Ishikawa (cell line): ENCODE measurements around the gene ZFX.

Experiments
- EGR1 ChIP-seq: IDR thresholded peaks from 2 replicates; pipeline ENCODE4 v1.6.1; 2012
- EP300 ChIP-seq: IDR thresholded peaks from 2 replicates; pipeline ENCODE4 v1.6.1; 2012; ENCODE audit warnings: borderline replicate concordance
- YY1 ChIP-seq: IDR thresholded peaks from 2 replicates; pipeline ENCODE4 v1.6.1; 2012; ENCODE audit warnings: low read depth
- TF ChIP-seq, protein P1 (sequence below): IDR thresholded peaks from 2 replicates; pipeline ENCODE4 v1.6.1; 2012

DNA sequence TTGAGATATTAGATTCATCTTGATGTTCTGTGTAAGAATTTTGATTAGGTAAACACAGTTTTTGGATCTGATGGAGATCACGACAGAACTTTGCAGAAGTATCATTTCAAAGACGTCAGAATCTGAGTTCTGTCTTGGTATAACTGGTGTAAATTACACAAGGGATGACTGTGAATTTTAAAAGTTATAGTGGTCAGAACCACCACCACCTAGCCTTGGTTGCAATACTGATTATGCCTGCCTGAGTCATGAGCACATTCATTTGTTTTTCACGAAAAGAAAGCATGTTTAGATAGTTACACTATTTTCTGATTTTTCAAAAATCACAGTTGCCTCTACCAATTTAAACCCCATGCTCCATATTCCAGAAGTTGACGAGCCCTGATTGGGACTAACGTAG, 54.8 kb downstream of the ZFX start:
- TF ChIP-seq EGR1, result no peak
- TF ChIP-seq, protein P1, sequence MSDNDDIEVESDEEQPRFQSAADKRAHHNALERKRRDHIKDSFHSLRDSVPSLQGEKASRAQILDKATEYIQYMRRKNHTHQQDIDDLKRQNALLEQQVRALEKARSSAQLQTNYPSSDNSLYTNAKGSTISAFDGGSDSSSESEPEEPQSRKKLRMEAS, result no peak
- TF ChIP-seq YY1, result no peak
- no peak for TF ChIP-seq EP300
